Inflammatory macrophage treated with lipopolysaccharide for 1 hour (primary cell): ENCODE data around the gene CHKB.

Experiments used
- DNase-seq, 2 donors: peaks; one replicate each; pipeline ENCODE4 v3.0.0-alpha.2; 2020 to 2022

CHKB gene

DNA sequence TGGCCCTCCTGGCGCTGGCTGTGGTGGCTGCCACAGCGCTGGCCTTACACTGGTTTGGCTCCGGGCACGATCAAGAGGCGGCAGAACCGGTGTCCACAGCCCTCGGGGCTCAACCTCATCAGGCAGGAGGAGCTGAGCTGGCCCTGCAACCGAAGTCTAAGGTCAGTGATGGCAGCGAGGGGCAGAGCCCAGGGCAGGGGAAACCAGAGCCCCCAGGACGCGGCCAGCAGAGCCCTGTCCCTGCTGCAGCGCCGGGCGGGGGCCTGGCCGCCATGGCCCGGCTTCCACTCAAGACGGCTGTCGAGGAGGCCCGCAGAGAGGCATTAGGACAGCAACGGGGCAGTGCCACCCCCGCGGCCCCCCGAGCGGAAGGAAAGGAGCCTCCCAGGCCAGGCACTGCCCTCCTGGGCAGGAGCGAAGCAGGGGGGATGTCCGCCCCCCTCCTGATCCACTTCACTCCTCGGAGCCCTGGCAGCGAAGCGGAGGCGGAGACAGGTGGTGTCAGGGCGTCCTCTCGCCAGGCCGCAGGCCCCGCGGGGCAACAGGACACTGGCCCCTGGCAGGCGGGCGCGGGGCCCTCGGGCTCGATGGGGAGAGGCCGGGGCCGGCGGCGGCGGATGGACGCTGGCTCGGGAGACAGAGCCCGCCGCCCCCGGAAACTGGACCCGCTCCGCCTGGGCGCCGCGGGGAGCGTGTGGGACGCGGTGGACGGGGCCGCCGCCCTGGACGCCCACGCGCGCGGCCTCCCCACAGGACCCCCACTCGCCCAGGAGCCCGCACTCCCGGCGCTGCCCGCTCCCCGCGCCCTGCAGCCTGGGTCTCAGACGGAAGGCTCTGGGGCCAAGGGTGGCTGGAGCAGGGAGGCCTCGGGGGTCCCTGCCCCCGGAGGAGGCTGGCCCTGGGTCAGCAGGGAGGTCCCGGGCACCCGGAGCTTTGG lies 36.1 kb downstream of the CHKB start:
- no peak for DNase-seq

GRCh38 chr22:50545522-50546325 lies 36.9 kb downstream of the CHKB start, which contains the start of gene KLHDC7B:
KLHDC7B (plus strand) TSS chr22:50545899; CDS start chr22:50546244, 345 bp downstream.
- DNase-seq = no peak

GRCh38 chr22:50544746-50545253 lies 37.8 kb downstream of the CHKB start:
- DNase-seq = no peak

DNA sequence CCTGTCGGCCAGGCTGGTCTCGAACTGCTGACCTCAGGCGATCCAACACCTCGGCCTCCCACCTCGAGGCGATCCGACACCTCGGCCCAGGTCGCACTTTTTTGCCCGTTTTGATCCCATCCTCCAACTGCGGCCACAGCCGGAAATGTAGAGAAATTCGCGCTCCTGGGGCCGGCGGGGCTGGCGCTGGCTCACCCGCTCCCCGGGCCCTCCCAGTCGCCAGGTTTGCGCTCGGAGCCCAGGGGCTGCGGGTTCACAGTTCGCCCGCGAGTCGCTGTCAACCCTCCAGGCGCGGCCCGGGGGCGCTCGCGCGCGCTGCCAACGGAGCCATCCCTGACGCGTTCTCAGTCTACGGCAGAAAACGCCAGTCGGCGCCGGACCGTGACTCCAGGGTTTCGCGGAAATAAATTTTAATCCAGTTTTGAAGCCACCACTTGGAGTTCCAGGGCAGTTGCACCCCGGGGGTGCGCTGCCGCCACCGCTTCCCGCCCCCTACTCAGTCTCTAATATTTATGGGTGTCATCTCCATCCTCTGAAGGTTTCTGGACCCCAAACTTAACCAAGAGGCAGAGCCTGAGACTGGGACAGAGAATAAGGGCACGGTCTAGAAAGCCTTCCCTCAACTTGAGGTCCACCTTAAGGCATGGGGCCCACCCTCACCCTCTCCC lies 38.4 kb downstream of the CHKB start:
- peak; percentile 61 to 80 for DNase-seq

DNA sequence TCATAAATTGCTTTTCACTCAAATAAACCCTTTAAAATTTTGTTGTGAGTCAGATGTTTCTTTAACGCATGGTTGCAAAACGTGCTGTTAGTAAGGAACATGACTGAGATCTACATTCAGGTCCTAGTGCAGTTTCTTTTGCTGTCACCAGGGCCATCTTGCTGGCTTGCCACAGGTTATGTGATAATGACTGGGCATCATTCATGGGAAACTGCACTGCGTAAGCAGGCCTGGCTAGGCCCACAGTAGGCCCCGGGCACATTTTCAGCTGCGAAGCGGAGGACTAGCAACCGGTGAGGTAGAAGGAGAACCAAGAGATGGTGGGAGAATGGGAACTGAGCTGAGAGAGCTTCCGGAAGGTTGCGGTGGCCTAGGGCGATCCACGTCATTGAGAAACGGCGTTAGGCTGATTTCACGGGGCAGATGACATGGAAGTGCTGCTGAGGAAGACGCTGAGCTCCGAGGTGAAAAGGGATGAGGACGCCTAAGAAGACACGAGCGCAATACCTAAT lies 40.2 kb downstream of the CHKB start:
- peak; percentile 89 to 92 for DNase-seq

DNA sequence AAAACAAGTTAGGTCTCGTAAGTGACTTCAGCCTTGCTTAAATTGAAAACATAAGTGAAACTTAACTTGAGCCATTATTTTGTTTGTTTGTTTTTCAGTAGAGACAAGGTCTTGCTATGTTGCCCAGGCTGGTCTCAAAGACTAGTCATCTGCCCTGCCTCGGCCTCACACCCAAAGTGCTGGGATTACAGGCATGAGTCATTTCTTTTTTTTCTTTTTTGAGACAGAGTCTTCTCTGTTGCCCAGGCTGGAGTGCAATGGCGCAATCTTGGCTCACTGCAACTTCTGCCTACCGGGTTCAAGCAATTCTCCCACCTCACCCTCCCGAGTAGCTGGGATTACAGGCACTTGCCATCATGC lies 41.0 kb downstream of the CHKB start:
- DNase-seq = peak; percentile 91 to 97

- no peak for DNase-seq
Measured at GRCh38 chr22:50540381-50540780, 42.3 kb downstream of the CHKB start.

DNA sequence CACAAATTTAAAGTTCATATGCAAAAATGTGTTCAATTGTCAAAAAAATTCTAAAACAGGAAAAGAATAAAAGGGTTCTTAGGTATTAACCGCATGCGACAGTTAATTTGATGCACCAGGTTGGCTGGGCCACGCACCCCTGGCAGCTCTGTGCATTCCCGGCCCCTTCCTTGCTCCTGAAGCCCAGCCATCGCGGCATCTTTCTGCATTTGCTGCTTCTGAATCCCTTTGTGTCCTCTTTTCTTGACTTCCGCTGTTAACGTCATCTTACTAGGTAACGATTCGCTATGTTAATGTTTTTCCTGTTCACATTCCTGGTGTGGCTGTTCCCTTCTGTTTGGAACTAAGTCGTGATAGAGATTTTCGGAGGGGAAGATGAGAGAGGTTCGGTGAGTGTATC lies 44.9 kb downstream of the CHKB start:
- DNase-seq = peak in 1 of 2 donors; percentile 39

DNA sequence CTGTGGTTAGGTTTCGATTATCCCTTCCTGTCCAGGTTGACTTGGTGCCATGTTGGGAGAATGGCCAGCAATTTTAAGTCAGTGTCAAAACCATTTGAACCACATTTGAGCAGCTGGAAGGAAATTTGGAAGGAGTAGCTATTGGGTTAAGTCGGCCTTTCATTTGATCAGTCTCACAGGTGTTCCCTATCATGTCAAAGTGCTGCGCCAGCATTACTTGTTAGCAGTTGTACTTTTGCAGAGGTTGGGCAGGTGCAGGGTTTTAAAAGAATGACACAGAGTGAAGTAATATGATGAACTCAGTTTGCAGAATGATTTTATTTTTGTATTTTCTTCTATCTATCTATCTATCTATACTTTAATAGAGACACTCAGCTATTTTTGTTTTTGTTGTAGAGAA lies 46.4 kb downstream of the CHKB start:
- no peak for DNase-seq

DNA sequence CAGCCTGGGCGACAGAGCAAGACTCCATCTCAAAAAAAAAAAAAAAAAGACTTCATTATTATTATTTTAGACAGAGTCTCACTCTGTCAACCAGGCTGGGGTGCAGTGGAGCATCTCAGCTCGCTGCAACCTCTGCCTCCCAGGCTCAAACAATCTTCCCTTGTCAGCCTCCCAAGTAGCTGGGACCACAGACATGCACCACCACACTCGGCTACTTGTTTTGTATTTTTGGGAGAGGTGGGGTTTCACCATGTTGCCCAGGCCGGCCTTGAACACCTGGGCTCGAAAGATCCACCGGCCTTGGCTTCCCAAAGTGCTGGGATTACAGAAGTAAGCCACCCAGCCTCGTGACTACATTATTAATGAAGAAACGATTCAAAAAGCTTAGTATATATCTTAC lies 47.5 kb downstream of the CHKB start:
- no peak for DNase-seq

DNA sequence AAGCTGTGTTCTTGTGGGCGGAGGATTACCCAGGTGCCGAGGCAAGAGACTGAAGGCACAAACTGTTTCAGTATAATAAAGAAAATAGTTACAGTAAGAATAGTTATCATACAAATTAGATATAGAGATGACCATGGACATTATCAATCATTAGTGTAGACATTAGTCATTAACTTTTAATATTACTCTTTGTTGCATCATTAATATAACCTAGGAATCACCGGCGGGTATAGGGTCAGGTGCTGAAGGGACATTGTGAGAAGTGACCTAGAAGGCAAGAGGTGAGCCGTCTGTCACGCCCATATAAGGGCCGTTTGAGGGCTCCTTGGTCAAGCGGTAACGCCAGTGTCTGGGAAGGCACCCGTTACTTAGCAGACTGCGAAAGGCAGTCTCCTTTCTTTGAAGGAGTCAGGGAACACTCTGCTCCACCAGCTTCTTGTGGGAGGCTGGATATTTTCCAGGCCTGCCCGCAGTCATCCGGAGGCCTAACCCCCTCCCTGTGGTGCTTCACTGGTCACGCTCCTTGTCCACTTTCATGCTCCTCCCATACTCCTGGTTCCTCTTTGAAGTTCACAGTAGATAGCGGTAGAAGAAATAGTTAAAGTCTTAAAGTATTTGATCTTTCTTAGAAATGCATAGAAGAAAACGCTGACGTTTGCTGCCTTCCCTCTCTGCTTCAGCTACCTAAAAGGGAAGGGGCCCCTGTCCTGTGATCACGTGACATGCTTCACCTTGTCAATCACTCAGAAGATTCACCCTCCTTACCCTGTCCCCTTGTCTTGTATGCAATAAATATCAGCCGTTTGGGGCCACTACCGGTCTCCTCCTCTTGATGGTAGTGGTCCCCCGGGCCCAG lies 48.6 kb downstream of the CHKB start:
- peak; percentile 59 to 63 for DNase-seq

- peak; percentile 59 to 64 for DNase-seq
Measured at GRCh38 chr22:50532824-50533796, 49.5 kb downstream of the CHKB start.

GRCh38 chr22:50531962-50532674 lies 50.5 kb downstream of the CHKB start:
- DNase-seq = peak; percentile 44 to 54

- peak; percentile 61 to 80 for DNase-seq
Measured at GRCh38 chr22:50531546-50531961, 51.1 kb downstream of the CHKB start.

DNA sequence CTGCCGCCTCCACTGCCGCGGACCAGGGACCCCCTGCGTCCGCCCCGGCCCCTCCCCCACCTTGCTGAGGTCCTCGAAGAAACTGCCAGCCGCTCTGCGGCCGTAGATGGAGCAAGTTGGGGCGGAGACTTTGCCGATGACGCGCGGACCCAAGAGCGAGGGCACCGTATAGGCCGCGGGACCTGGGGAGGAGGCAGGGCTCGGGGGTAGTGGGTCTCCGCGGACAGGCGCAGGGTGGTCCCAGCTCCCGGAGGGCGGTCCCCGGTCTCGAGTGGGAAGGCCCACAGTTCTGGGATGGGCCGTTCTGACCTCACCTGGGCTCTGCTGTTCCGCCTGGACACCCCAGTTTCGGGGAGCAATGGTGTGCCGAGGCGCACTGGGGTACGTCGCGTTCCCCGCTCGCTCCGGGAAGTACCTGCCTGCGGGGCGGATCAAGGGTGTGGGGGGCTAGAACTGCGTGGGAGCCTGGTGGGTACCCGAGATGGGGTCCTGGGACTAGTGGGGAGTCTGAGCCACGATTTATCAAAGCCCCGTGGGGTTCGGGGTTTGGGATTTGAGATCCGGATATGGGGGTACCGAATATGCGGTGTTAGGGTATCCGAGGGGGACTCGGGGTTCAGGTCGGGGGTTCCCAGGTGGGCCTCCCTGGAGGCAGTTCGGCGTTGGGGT lies 51.6 kb downstream of the CHKB start:
- peak; percentile 86 to 91 for DNase-seq

- no peak for DNase-seq
Measured at GRCh38 chr22:50530580-50530876, 52.1 kb downstream of the CHKB start.

GRCh38 chr22:50529897-50530579 lies 52.6 kb downstream of the CHKB start, which contains the start of gene TYMP:
TYMP (minus strand) TSS chr22:50530012; CDS start chr22:50529709, 303 bp downstream.
- peak; percentile 84 to 87 for DNase-seq

DNA sequence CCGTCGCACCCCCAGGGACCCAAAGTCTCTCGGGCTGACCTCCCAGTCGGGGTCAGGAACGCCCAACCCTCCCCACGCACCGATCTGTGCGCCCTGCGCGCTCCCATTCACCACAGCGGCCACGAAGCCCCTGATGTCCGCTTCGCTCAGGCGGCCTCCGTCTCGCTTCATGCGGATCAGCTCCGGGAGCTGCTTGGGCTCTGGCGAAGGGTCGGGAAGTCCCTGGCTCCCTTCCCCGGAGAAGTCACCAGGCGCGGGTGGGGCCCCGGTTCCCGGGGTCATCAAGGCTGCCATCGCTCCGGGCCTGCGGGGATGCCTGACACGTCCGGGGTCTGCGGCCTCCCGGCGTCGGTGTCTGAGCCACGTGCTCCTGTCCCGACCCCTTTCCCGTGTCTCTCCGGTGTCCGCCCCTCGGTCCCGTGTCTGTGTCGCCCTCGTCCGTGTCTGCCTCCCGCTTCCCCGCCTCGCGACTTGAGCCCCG lies 53.2 kb downstream of the CHKB start:
- DNase-seq = peak in 1 of 2 donors; percentile 35
